SU-DHL-6 (cell line): Measurements from ENCODE around the gene RPS6KC1.

Experiments
- EZH2phosphoT487 ChIP-seq: fragments of 200-600 bp; sonication (generic), shearing (Covaris generic); conservative IDR thresholded peaks from 2 replicates; pipeline ENCODE4 v1.6.1; 2018; ENCODE audit warnings: mild to moderate bottlenecking, antibody characterized with exemption, low read length, moderate library complexity, mixed read lengths
- TF ChIP-seq, protein P1 (sequence below): fragments of 200-600 bp; sonication (generic); IDR thresholded peaks from one replicate; pipeline ENCODE4 v1.5.1; 2017; ENCODE audit warnings: antibody characterized with exemption, mild to moderate bottlenecking, low read length, moderate library complexity; ENCODE audit not compliant: insufficient read depth, poor library complexity, severe bottlenecking

DNA sequence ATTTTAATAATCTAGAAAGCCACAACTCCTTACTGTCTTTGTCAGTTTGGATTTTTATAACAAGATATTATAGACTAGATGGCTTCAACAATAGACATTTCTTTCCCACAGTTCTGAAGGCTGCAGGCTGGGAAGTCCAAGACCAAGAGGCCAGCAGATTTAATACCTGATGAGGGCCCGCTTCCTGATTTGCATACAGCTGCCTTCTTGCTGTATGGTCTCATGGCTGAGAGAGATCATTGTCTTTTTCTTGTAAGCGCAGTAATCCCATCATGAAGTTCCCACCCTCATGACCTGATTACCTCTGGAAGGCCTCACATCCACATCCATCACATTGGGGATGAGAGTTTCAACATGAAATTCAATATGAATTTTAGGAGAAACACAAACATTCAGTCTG lies 9.8 kb downstream of the RPS6KC1 start:
- TF ChIP-seq, protein P1, sequence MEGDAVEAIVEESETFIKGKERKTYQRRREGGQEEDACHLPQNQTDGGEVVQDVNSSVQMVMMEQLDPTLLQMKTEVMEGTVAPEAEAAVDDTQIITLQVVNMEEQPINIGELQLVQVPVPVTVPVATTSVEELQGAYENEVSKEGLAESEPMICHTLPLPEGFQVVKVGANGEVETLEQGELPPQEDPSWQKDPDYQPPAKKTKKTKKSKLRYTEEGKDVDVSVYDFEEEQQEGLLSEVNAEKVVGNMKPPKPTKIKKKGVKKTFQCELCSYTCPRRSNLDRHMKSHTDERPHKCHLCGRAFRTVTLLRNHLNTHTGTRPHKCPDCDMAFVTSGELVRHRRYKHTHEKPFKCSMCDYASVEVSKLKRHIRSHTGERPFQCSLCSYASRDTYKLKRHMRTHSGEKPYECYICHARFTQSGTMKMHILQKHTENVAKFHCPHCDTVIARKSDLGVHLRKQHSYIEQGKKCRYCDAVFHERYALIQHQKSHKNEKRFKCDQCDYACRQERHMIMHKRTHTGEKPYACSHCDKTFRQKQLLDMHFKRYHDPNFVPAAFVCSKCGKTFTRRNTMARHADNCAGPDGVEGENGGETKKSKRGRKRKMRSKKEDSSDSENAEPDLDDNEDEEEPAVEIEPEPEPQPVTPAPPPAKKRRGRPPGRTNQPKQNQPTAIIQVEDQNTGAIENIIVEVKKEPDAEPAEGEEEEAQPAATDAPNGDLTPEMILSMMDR, result no peak
- TF ChIP-seq EZH2phosphoT487, result no peak
